Activated CD8-positive, alpha-beta T cell treated with anti-CD3 and anti-CD28 coated beads for 36 hours (primary cell): Measurements from ENCODE around the gene HINFP. TPM values are rescaled to one million over a fixed set of nuclear protein-coding genes. Genes with fewer than 3 reads are reported as not detected.
A peak's percentile ranks its signal among the peaks of the same experiment; 100 is the strongest.

ENCODE experiments used
- ATAC-seq: fragments of 200-7000 bp; cut with Tn5 transposase; one replicate; pipeline ENCODE4 v1.10.0; 2021; ENCODE audit warnings: mild to moderate bottlenecking, moderate library complexity
- CTCF ChIA-PET: fragments of 350-600 bp; sonication (Branson Sonifier 250); formaldehyde crosslinking; loops from one replicate; lab custom pipeline; 2021; ENCODE audit warnings: antibody characterized with exemption; lab: Charles Lee
- POLR2A ChIA-PET: fragments of 350-600 bp; sonication (Branson Sonifier 250); formaldehyde crosslinking; loops from one replicate; lab custom pipeline; 2021; ENCODE audit warnings: antibody characterized with exemption; lab: Charles Lee
- DNase-seq: peaks from one replicate; pipeline ENCODE4 v3.0.0-alpha.2; 2020
- H3K27ac Mint-ChIP-seq: one replicate; pipeline ENCODE4 v1.8.0; 2021; ENCODE audit warnings: mild to moderate bottlenecking, mixed read lengths
- H3K27me3 Mint-ChIP-seq: one replicate; pipeline ENCODE4 v1.8.0; 2021; ENCODE audit warnings: mixed read lengths
- H3K36me3 Mint-ChIP-seq: one replicate; pipeline ENCODE4 v1.8.0; 2021; ENCODE audit warnings: low read depth, mixed read lengths
- H3K4me1 Mint-ChIP-seq: one replicate; pipeline ENCODE4 v1.8.0; 2021; ENCODE audit warnings: low read depth, mixed read lengths
- H3K4me3 Mint-ChIP-seq: one replicate; pipeline ENCODE4 v1.8.0; 2021; ENCODE audit warnings: mild to moderate bottlenecking, moderate library complexity, mixed read lengths
- H3K9me3 Mint-ChIP-seq: one replicate; pipeline ENCODE4 v1.8.0; 2021; ENCODE audit warnings: mixed read lengths
- CTCF ChIP-seq: fragments of 200-600 bp; IDR thresholded peaks from one replicate; pipeline ENCODE4 v1.8.0; 2022; ENCODE audit warnings: antibody characterized with exemption, mild to moderate bottlenecking
- intact Hi-C: fragments of 100-400 bp; cut with micrococcal nuclease; formaldehyde crosslinking; loops from one replicate; pipeline ENCODE4 v1.10.0; 2022
- total RNA-seq, 2 experiments: library from RNA; stranded (reverse); gene quantifications; one replicate each; pipeline ENCODE4 v1.2.3, GENCODE V29; 2021

The HINFP gene
- total RNA-seq, 2 experiments from 2014 or later, result 23.9 to 26.5 TPM

GRCh38 chr11:119116235-119116594, 5.2 kb upstream of the HINFP start:
- H3K4me3 Mint-ChIP-seq, result peak overlapping the region; percentile 73
- H3K4me1 Mint-ChIP-seq, result peaks cover 31% of the 10 kb centered on the region
- no peaks in the 10 kb centered on the region for H3K27me3 Mint-ChIP-seq
- DNase-seq (no peak), ATAC-seq (no peak)
- H3K36me3 Mint-ChIP-seq, result peaks cover 41% of the 10 kb centered on the region
- H3K27ac Mint-ChIP-seq, result peak overlapping the region; percentile 96
- no peaks in the 10 kb centered on the region for H3K9me3 Mint-ChIP-seq
- ChIA-PET CTCF (interaction anchor here (0.8 kb wide), 1 partner anchor 207 kb away, joined by 3 read pairs; no protein-coding TSS in a partner anchor), POLR2A (interaction anchor here (0.6 to 2.9 kb wide), 9 partner anchors 10 to 119 kb away, joined by 3 to 19 read pairs (median 3); partner anchors contain the start of genes C2CD2L, CENATAC and TRAPPC4)
- no peak for TF ChIP-seq CTCF
- intact Hi-C loops, result no loop called here

GRCh38 chr11:119116601-119117000, 4.8 kb upstream of the HINFP start:
- Mint-ChIP-seq H3K27ac (peak overlapping the region; percentile 61), H3K36me3 (peaks cover 40% of the 10 kb centered on the region), H3K4me3 (peak overlapping the region; percentile 73), H3K9me3 (no peaks in the 10 kb centered on the region), H3K4me1 (peaks cover 31% of the 10 kb centered on the region), H3K27me3 (no peaks in the 10 kb centered on the region)
- ATAC-seq, result no peak
- ChIA-PET POLR2A (interaction anchor here (0.6 to 2.9 kb wide), 7 partner anchors 10 to 119 kb away, joined by 3 to 19 read pairs (median 3); partner anchors contain the start of genes C2CD2L, CENATAC and TRAPPC4), CTCF (no interaction called here)
- intact Hi-C loops, result no loop called here
- no peak for DNase-seq
- no peak for TF ChIP-seq CTCF

- Mint-ChIP-seq H3K4me1 (peaks cover 34% of the 10 kb centered on the region), H3K27me3 (no peaks in the 10 kb centered on the region), H3K27ac (peak overlapping the region; percentile 37), H3K36me3 (peaks cover 36% of the 10 kb centered on the region), H3K4me3 (no peak overlapping the region), H3K9me3 (no peaks in the 10 kb centered on the region)
- intact Hi-C loops, result no loop called here
- no peak for TF ChIP-seq CTCF
- ChIA-PET POLR2A (interaction anchor here (0.6 to 2.9 kb wide), 9 partner anchors 8 to 120 kb away, joined by 3 to 19 read pairs (median 3); partner anchors contain the start of genes C2CD2L, CENATAC and TRAPPC4), CTCF (interaction anchor here (0.9 to 1.3 kb wide), 2 partner anchors 15 to 50 kb away, joined by 3 to 5 read pairs; partner anchors contain the start of genes DPAGT1 and VPS11)
- DNase-seq (no peak), ATAC-seq (no peak)
These were observed 4.2 kb upstream of the HINFP start for GRCh38 chr11:119117004-119117706.

- Mint-ChIP-seq H3K27me3 (no peaks in the 10 kb centered on the region), H3K27ac (no peak overlapping the region), H3K36me3 (peaks cover 32% of the 10 kb centered on the region), H3K4me1 (peaks cover 38% of the 10 kb centered on the region), H3K9me3 (no peaks in the 10 kb centered on the region), H3K4me3 (no peak overlapping the region)
- TF ChIP-seq CTCF, result no peak
- DNase-seq (no peak), ATAC-seq (no peak)
- intact Hi-C loops, result no loop called here
- ChIA-PET CTCF (interaction anchor here (0.8 to 1.3 kb wide), 6 partner anchors 8 to 88 kb away, joined by 3 to 5 read pairs (median 4); partner anchors contain the start of genes CBL and VPS11), POLR2A (interaction anchor here (0.6 to 6.2 kb wide), 6 partner anchors 7 to 159 kb away, joined by 3 to 46 read pairs (median 4); partner anchors contain the start of gene C2CD2L)
These were observed 3.2 kb upstream of the HINFP start for GRCh38 chr11:119118227-119118626.
